Jurkat, Clone E6-1 (cell line): ENCODE results near the gene HRH1.
A peak's percentile ranks its signal among the peaks of the same experiment; 100 is the strongest.
"Not testable (repeated sequence)": the region's sequence is repeated elsewhere in the genome, so short reads cannot be mapped to it uniquely, and the experiment has no call there.

Experiments used
- DNase-seq: peaks from one replicate; pipeline ENCODE4 v3.0.0-alpha.2; 2011; ENCODE audit warnings: low read depth, low spot score
- H3K4me3 ChIP-seq: 2 replicates; pipeline ENCODE4 v1.5.1; 2011; ENCODE audit warnings: mild to moderate bottlenecking, low read length, control low read depth, moderate library complexity

HRH1 gene

GRCh38 chr3:11167590-11167989 is 13.3 kb downstream of the HRH1 start:
- no peak for DNase-seq
- no peak overlapping the region for H3K4me3 ChIP-seq

- H3K4me3 ChIP-seq, result no peak overlapping the region
- DNase-seq, result no peak
Measured at GRCh38 chr3:11168406-11168805, 14.1 kb downstream of the HRH1 start.

DNA sequence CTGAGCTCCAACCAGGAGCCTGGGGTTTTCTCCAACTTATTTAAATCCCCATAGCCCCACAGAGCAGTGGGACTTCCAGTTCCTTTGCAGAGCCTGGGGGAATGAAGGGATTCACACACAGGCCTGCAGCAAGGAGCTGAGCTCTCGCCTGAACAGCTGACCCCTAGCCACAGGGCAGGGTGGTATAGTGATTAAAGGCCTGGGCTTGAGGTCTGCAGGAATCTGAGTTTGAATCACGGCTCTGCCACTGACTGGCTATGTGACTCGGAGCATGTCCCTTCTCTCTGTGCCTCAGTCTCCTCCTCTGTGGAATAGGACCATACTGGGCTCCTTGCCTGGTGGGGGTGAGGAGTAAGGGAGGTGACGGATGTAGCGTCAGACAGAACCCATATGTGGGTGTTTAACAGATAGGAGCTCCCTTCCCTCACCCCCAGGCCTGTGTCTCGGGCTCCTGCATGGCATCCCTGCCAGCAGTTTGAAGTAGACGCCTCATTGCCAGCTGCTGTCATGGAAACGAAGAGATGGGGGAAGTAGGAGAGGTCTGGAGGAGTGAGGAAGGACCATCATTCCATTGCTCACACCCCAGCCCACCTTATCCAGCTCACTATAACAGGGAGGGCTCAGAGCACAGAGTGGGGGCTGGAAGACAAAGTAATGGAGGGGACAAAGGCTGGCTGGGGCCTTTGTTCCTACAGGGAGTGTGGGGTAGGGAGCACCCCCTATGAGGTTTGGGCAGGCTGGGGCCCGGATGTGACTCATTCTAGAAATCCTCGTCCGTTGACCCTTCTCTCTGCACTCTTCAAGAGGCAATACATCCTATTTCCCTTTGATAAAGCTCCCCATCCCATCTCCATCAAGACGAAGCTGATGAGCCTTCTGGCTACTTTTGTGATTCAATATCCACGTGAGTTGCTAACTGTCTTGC is 14.8 kb downstream of the HRH1 start:
- no peak for DNase-seq
- no peak overlapping the region for H3K4me3 ChIP-seq

- no peak for DNase-seq
- no peak overlapping the region for H3K4me3 ChIP-seq
Measured at GRCh38 chr3:11170052-11170770, 15.9 kb downstream of the HRH1 start.

DNA sequence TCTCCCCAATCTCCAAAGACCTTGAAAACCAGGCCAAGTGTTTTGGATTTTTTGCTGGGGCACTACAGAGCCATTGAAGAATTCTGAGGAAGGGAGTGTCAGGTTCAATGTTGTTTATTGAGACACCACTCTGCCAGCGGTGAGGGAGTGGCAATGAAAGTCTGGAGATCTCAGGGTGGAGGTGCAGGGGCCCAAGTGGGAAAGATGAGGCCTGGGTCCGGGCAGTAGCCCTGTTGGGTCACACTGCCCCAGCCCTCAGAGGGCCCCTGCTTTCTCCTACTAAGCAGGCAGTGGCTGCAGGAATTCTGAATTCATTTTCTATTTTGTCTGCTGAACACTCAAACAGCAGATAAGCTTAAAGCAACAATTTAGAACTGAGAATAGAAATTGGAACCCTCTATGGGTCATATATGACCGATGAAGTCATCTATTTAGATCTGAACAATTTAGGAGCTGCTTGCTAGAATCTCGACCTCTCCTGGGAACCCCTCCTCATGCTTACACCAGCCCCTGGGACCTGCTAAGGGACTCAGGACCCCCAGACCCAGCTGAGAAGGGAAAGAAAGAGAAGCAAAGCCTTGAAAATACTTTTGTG is 17.9 kb downstream of the HRH1 start:
- H3K4me3 ChIP-seq, result no peak overlapping the region
- no peak for DNase-seq

GRCh38 chr3:11173828-11174465 is 19.7 kb downstream of the HRH1 start:
- no peak for DNase-seq
- H3K4me3 ChIP-seq, result no peak overlapping the region

DNA sequence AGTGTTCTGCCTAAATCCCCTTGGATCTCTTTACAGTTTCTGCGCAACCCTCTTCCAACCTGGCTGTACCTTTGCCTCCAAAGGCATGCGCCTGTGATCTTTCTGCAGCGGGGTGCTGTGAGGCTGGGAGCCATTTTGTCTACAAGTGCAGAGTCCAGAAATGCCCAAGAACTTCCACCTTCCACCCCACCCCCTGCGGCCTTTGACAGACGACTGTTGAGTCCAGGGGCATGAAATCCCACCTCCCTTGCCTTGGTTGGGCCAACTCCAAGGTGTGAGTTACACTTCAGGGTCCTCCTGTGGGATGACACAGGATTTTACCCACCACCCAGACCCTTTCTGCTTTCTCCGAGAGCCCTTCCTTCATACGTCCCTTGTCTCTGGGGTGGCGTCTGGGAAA is 24.1 kb downstream of the HRH1 start:
- no peak overlapping the region for H3K4me3 ChIP-seq
- no peak for DNase-seq

GRCh38 chr3:11184328-11184969 is 30.2 kb downstream of the HRH1 start:
- not testable (repeated sequence) for H3K4me3 ChIP-seq, DNase-seq

GRCh38 chr3:11185144-11185543 is 30.9 kb downstream of the HRH1 start:
- no peak overlapping the region for H3K4me3 ChIP-seq
- DNase-seq, result no peak

DNA sequence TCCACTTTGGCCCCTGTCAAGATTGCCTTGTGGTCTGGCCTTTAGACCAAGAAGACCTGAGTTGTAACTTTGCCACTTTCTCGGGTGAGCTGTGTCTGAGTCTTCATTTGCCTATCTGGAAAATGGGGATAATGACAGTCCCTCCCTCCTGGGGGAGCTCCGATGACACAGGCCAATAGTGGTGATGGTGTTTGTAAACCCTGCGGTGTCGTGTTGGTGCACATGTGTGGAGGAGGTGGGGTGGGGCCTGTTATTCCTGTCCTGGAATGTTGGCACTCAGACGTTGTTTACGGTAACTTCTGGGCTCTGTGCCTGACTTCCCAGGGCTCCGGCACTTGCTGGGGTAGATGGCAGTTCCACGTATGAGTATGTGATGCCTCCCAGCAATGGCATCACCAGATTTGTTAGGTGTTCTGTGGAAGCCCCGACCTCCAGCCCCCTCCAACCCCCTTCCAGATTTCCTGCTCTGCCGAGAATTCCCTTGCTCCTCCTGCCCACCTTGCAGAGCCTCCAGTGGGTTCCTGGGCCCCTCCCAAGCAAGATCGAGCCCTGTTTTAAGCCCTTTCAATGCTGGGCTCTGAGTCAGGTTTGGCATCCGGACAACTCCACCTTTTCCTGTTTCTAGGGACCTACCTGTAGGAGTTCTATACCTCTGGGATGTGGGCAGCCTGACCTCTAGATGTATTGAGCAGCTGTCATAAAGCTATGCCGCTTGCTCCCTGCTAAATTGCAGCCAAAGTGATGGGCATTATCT is 31.4 kb downstream of the HRH1 start:
- no peak for DNase-seq
- H3K4me3 ChIP-seq, result no peak overlapping the region

GRCh38 chr3:11186318-11186692 is 32.0 kb downstream of the HRH1 start:
- H3K4me3 ChIP-seq, result no peak overlapping the region

DNA sequence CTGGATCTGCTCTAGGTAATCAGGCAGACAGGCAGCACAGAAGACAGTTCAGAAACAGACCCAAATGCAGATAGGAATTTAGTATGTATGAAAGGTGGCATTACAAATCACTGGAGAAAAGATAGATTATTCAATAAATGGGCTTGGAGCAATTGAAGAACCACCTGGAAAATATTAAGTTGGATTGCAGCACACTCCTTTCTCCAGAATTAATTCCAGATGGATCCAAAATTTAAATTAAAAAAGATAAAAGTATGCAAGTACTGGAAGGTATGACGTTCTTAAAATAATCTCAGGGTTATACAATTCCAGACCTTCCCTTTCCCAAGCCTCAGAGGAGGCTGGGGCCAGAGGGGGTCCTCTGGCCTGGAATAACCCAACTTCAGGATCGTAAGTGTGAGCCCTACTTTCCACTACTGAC is 32.5 kb downstream of the HRH1 start:
- no peak overlapping the region for H3K4me3 ChIP-seq
- DNase-seq, result no peak

More at GRCh38 chr3:11186318-11186692, 32.0 kb downstream of the HRH1 start:
- no peak for DNase-seq

- DNase-seq, result no peak
- no peak overlapping the region for H3K4me3 ChIP-seq
Measured at GRCh38 chr3:11187681-11188080, 33.4 kb downstream of the HRH1 start.

GRCh38 chr3:11188231-11188630 is 33.9 kb downstream of the HRH1 start:
- no peak overlapping the region for H3K4me3 ChIP-seq
- no peak for DNase-seq

DNA sequence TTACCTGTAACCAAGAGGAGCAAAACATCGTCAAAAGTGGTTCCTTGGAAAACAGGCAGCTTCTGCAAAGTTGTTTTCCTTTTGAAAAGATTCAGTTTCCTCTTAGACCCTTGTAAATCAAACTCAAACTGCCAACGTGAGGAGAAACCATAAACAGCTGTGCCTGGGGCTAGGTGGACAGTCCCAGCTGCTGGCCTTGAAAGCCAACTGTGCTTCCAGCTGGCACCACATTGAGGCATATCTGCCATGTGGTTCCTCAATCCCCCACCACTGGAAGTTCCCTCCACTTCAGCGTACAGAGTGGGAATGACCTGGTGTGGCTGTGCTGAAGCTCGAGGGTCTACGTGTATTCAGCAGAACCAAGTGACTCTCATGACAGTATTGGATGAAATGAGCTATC is 40.9 kb downstream of the HRH1 start:
- no peak for DNase-seq
- no peak overlapping the region for H3K4me3 ChIP-seq

DNA sequence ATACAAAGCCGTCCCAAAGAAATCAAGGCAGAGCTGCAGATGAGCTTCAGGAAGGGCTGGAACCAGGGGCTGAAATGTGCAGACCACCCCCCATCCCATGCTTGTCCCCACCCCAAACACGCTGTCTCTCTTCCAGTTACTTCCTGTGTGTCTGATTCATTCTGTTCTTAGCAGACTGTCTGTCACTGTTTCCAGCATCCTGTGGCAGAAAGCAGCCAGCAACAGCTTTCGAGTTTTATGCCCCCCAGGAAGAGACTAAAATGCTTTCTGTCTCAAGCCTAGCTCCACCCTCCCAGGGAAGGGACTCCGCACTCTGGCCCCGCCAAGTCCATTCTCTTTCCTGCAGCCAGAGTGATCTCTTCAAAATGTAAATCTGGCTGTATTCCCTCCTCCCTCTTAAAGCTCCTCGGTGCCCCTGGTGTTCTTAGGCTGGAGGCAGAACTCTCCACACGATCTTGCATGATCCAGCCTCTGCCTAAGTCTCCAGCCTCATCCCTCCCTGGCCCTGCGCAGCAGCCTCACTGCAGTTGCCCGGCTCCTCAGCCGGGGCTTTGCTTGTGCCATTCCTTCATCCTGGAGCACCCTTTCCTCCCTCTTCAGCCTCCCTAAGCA is 41.5 kb downstream of the HRH1 start:
- H3K4me3 ChIP-seq, result peak overlapping the region; percentile 8; the same call in 1 of the 2 replicates
- peak; percentile 15 for DNase-seq

DNA sequence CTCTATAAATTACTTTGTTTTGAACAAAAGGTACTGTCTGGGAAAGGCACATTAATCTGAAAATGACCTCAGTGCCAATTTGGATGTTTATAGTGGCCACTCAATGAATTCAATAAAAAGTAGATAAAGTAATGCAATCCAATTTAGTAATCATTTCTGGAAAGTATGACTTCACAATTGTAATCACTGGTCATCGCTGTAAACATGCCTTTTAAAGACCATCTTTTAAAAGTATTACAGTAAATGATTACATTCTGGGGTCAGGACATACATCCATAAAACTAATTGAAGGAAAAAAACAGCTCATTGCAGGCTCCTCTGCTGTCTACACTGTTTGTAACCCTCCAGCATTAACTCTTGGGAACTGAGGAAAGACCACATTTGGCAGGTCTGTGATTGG is 43.2 kb downstream of the HRH1 start:
- no peak overlapping the region for H3K4me3 ChIP-seq
- no peak for DNase-seq

- no peak for DNase-seq
- H3K4me3 ChIP-seq, result no peak overlapping the region
Measured at GRCh38 chr3:11198070-11198469, 43.8 kb downstream of the HRH1 start.
